ENCODE data around the gene PLPPR5. TPM values are rescaled to one million over a fixed set of nuclear protein-coding genes. Genes with fewer than 3 reads are reported as not detected.

The PLPPR5 gene
- total and polyA plus RNA-seq, 2 of the 8 experiments (the other 6 are each of a cell fraction or from before 2014, with no cell fraction given): 1.9 to 5.6 TPM

- Histone ChIP-seq H3K36me3 (ENCODE audit: control insufficient read depth in 2 of 4, insufficient read depth in 4 of 4, low read length in 3 of 4) (no peaks in the 10 kb centered on the region), H3K79me1 (ENCODE audit: low read depth, low read length) (no peaks in the 10 kb centered on the region), H3K9ac (replicated peaks in 1 of 4; ENCODE audit: extremely low read depth in 1 of 4, low read depth in 3 of 4, low read length in 3 of 4) (no peak overlapping the region), H3K4me3 (ENCODE audit: extremely low read depth in 1 of 4, insufficient read depth in 2 of 4, low read depth in 3 of 4, low read length in 4 of 4) (no peak overlapping the region), H2BK12ac (ENCODE audit: low read depth, low read length) (no peak overlapping the region), H4K20me1 (replicated peaks in 1 of 2; ENCODE audit: control insufficient read depth in 1 of 2, insufficient read depth in 2 of 2, low read length in 2 of 2) (no peaks in the 10 kb centered on the region), H2BK5ac (ENCODE audit: low read depth, low read length) (no peak overlapping the region), H3K14ac (ENCODE audit: insufficient read length) (no peak overlapping the region), H2AFZ (ENCODE audit: low read length) (no peak overlapping the region), H3K79me2 (ENCODE audit: control insufficient read depth in 1 of 2, insufficient read depth in 2 of 2, low read length in 2 of 2) (no peaks in the 10 kb centered on the region), H2BK20ac (ENCODE audit: low read length) (no peak overlapping the region), H4K91ac (replicated peaks; ENCODE audit: insufficient read length, low read length) (no peak overlapping the region), H2BK120ac (replicated peaks; ENCODE audit: low read depth, low read length) (no peak overlapping the region), H3K18ac (ENCODE audit: extremely low read depth, low read length) (no peak overlapping the region), H3K4ac (replicated peaks; ENCODE audit: insufficient read length, low read depth, low read length) (no peak overlapping the region), H3K4me2 (ENCODE audit: insufficient read depth in 1 of 2, low read depth in 2 of 2, low read length in 2 of 2) (no peak overlapping the region), H3K4me1 (replicated peaks in 1 of 4; ENCODE audit: control insufficient read depth in 3 of 4, insufficient read depth in 4 of 4, low read length in 3 of 4) (no peaks in the 10 kb centered on the region), H3K23me2 (ENCODE audit: low read depth, low read length) (no peaks in the 10 kb centered on the region), H4K5ac (ENCODE audit: insufficient read length, low read depth, low read length) (no peak overlapping the region), H3K27ac (ENCODE audit: low read depth, low read length) (no peak overlapping the region), H3K9me3 (ENCODE audit: insufficient read depth in 2 of 2, low read depth in 1 of 2, low read length in 1 of 2) (no peaks in the 10 kb centered on the region), H2AK5ac (ENCODE audit: low read depth, low read length) (no peak overlapping the region), H3K27me3 (replicated peaks in 1 of 4; ENCODE audit: control insufficient read depth in 3 of 4, extremely low read depth in 1 of 4, insufficient read depth in 3 of 4, low read length in 3 of 4) (no peaks in the 10 kb centered on the region), H3K56ac (replicated peaks; ENCODE audit: insufficient read length, low read depth, low read length) (no peak overlapping the region), H4K8ac (ENCODE audit: extremely low read depth, insufficient read depth, low read length) (no peak overlapping the region), H2BK15ac (ENCODE audit: low read length) (no peak overlapping the region), H3K23ac (ENCODE audit: insufficient read length) (no peak overlapping the region)
- TF ChIP-seq RFX5 (IDR thresholded peaks at IDR 0.05; ENCODE audit: borderline replicate concordance, low read depth, low read length) (no peak), RXRA (IDR thresholded peaks at IDR 0.05; ENCODE audit: insufficient read depth, low read depth, low read length) (no peak), MAX (IDR thresholded peaks at IDR 0.05) (no peak), CTCF (IDR thresholded peaks at IDR 0.05; ENCODE audit: control extremely low read depth in 1 of 3, insufficient read depth in 1 of 3, low read depth in 1 of 3, low read length in 3 of 3) (no peak), SIX5 (IDR thresholded peaks at IDR 0.05; ENCODE audit: low read depth, low read length) (no peak)
- ChIA-PET POLR2A (ENCODE audit: partially characterized antibody) (no interaction called here), CTCF (ENCODE audit: partially characterized antibody) (interaction anchor here (0.9 kb wide), 1 partner anchor 15 kb away, joined by 4 read pairs; no protein-coding TSS in a partner anchor)
- DNase-seq (ENCODE audit: low read depth in 1 of 2, low spot score in 2 of 2): no peak
- no peak for FAIRE-seq
Observed at GRCh38 chr1:98888869-98889268, 115.8 kb downstream of the PLPPR5 start.
